Measurements from ENCODE around the gene PRR30.
"Not testable (repeated sequence)": the region's sequence is repeated elsewhere in the genome, so short reads cannot be mapped to it uniquely, and the experiment has no call there.

The PRR30 gene

GRCh38 chr2:27128668-27129571 lies 10.3 kb downstream of the PRR30 start:
- no peak for DNase-seq (ENCODE audit: low read depth)

GRCh38 chr2:27127883-27128667 lies 11.1 kb downstream of the PRR30 start:
- no peak for DNase-seq (ENCODE audit: low read depth)

GRCh38 chr2:27126252-27126710 lies 12.9 kb downstream of the PRR30 start:
- DNase-seq (ENCODE audit: low read depth) = no peak

- no peak for DNase-seq (ENCODE audit: low read depth)
Measured at GRCh38 chr2:27125104-27125503, 14.1 kb downstream of the PRR30 start.

- no peak for DNase-seq (ENCODE audit: low read depth)
Measured at GRCh38 chr2:27123302-27124150, 15.7 kb downstream of the PRR30 start, which contains the start of gene ABHD1. Gene ABHD1 (plus strand): TSS chr2:27123815. CDS start chr2:27123949, 134 bp downstream.

GRCh38 chr2:27122791-27123190 lies 16.4 kb downstream of the PRR30 start:
- no peak for DNase-seq (ENCODE audit: low read depth)

- DNase-seq (ENCODE audit: low read depth) = no peak
Measured at GRCh38 chr2:27121906-27122305, 17.3 kb downstream of the PRR30 start.

- DNase-seq (ENCODE audit: low read depth) = not testable (repeated sequence)
Measured at GRCh38 chr2:27119330-27119670, 19.9 kb downstream of the PRR30 start.

- no peak for DNase-seq (ENCODE audit: low read depth)
Measured at GRCh38 chr2:27118525-27119329, 20.5 kb downstream of the PRR30 start, which contains the start of gene CGREF1. Gene CGREF1 (minus strand): TSS chr2:27119128. CDS start chr2:27104366, 14,762 bp downstream.

GRCh38 chr2:27117995-27118524 lies 21.1 kb downstream of the PRR30 start:
- no peak for DNase-seq (ENCODE audit: low read depth)

- no peak for DNase-seq (ENCODE audit: low read depth)
Measured at GRCh38 chr2:27115519-27115918, 23.7 kb downstream of the PRR30 start.

GRCh38 chr2:27111392-27112078 lies 27.7 kb downstream of the PRR30 start:
- DNase-seq (ENCODE audit: low read depth) = not testable (repeated sequence)

- not testable (repeated sequence) for DNase-seq (ENCODE audit: low read depth)
Measured at GRCh38 chr2:27110603-27111352, 28.4 kb downstream of the PRR30 start.

- no peak for DNase-seq (ENCODE audit: low read depth)
Measured at GRCh38 chr2:27109083-27109482, 30.1 kb downstream of the PRR30 start.

- DNase-seq (ENCODE audit: low read depth) = no peak
Measured at GRCh38 chr2:27108221-27108620, 31.0 kb downstream of the PRR30 start.

GRCh38 chr2:27105981-27106380 lies 33.2 kb downstream of the PRR30 start:
- DNase-seq (ENCODE audit: low read depth) = no peak

GRCh38 chr2:27102329-27102728 lies 36.9 kb downstream of the PRR30 start:
- DNase-seq (ENCODE audit: low read depth) = no peak

GRCh38 chr2:27100036-27100435 lies 39.2 kb downstream of the PRR30 start:
- no peak for DNase-seq (ENCODE audit: low read depth)

GRCh38 chr2:27099334-27099955 lies 39.8 kb downstream of the PRR30 start:
- no peak for DNase-seq (ENCODE audit: low read depth)

Data from fibroblast of the conjunctiva (primary cell).